Breast epithelium (tissue), 3 donors: Measurements from ENCODE around the gene DNASE1L1.

ENCODE experiments used
- CTCF ChIP-seq, 3 donors: fragments of 450-650 bp; IDR thresholded peaks; one replicate each; pipeline ENCODE4 v1.5.1; 2016 to 2017; ENCODE audit warnings: antibody characterized with exemption in 3 of 3, mild to moderate bottlenecking in 3 of 3, moderate library complexity in 3 of 3
- POLR2A ChIP-seq: fragments of 450-650 bp; IDR thresholded peaks from one replicate; pipeline ENCODE4 v1.6.1; 2016; ENCODE audit warnings: antibody characterized with exemption, mild to moderate bottlenecking, moderate library complexity

- no peak for TF ChIP-seq CTCF (IDR thresholded peaks at IDR 0.05)
- no peak for TF ChIP-seq POLR2A
Measured at GRCh38 chrX:154359362-154360154, 49.5 kb downstream of the DNASE1L1 start.
